A673 (cell line): ENCODE results near the gene PTPRK.

Experiments used
- CTCF ChIP-seq: fragments of 300-800, 200-600 bp; sonication (generic); conservative IDR thresholded peaks from 2 replicates; pipeline ENCODE4 v1.5.1; 2017; ENCODE audit warnings: low read depth, mild to moderate bottlenecking, antibody characterized with exemption, low read length, moderate library complexity, mixed read lengths
- EZH2 ChIP-seq: fragments of 200-600 bp; sonication (generic); IDR thresholded peaks from 2 replicates; pipeline ENCODE4 v1.6.1; 2017; ENCODE audit warnings: borderline replicate concordance, low read depth, mild to moderate bottlenecking, mixed read lengths, antibody characterized with exemption, low read length; ENCODE audit not compliant: poor library complexity, severe bottlenecking

GRCh38 chr6:128516514-128516898, 3.9 kb downstream of the PTPRK start:
- TF ChIP-seq CTCF (peak; percentile 53), EZH2 (no peak)
